Suppressor macrophage (primary cell): ENCODE data around the gene CRMP1.
A peak's percentile ranks its signal among the peaks of the same experiment; 100 is the strongest.
"Not testable (repeated sequence)": the region's sequence is repeated elsewhere in the genome, so short reads cannot be mapped to it uniquely, and the experiment has no call there.

ENCODE experiments used
- DNase-seq, 4 experiments: peaks; one replicate each; pipeline ENCODE4 v3.0.0-alpha.2; 2020 to 2022

CRMP1 gene

DNA sequence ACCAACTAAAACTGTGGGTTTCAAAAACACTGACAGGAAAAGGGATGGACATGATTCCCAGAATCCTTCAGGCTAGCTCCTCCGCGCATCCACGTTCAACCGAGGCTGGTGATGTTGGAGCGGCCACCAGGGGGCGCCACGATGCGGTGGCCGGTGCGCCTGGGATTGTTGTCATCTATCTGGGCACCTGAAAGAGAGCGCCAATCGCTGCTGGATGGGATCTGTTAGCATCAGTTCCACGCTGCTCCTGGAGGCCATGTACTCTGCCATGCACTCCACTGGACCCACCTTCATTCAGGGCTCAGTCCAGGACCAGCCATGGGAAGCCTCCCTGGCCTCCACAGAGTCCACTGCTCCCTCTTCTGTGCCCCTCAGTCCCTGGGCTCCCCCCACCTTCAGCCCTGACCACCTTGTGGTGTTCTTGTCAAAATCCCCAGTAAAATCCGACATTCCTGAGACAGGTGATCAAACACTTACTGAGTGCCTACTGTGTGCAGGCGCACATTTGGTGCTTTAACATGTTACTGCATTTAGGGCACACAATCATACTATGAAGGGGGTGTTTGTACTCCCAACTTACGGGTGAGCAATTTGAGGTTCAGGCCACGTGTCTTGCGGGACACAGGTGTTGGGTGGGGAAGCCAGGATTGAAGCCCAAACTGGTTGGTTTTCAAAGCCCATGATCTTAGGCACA, 71.1 kb downstream of the CRMP1 start:
- peak in 1 of 4 experiments; percentile 22 for DNase-seq

- DNase-seq = no peak
Observed at GRCh38 chr4:5816851-5817375, 76.0 kb downstream of the CRMP1 start.

- DNase-seq = no peak
Observed at GRCh38 chr4:5816101-5816500, 76.8 kb downstream of the CRMP1 start.

- DNase-seq = no peak
Observed at GRCh38 chr4:5815641-5816040, 77.2 kb downstream of the CRMP1 start.

- no peak for DNase-seq
Observed at GRCh38 chr4:5814421-5814820, 78.5 kb downstream of the CRMP1 start.

- DNase-seq = no peak
Observed at GRCh38 chr4:5813882-5814255, 79.0 kb downstream of the CRMP1 start.

- DNase-seq = peak; percentile 73 to 88 (median 79)
Observed at GRCh38 chr4:5812506-5813229, 80.2 kb downstream of the CRMP1 start.

DNA sequence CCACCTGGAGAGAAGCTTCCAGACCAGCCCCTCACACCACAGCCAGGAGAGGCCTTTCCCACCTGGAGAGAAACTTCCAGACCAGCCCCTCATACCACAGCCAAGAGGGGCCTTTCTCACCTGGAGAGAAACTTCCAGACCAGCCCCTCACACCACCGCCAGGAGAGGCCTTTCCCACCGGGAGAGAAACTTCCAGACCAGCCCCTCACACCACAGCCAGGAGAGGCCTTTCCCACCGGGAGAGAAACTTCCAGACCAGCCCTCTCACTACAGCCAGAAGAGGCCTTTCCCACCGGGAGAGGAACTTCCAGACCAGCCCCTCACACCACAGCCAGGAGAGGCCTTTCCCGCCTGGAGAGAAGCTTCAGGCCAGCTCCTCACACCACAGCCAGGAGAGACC, 80.8 kb downstream of the CRMP1 start:
- DNase-seq = not testable (repeated sequence)

- no peak for DNase-seq
Observed at GRCh38 chr4:5810770-5811430, 82.0 kb downstream of the CRMP1 start.

DNA sequence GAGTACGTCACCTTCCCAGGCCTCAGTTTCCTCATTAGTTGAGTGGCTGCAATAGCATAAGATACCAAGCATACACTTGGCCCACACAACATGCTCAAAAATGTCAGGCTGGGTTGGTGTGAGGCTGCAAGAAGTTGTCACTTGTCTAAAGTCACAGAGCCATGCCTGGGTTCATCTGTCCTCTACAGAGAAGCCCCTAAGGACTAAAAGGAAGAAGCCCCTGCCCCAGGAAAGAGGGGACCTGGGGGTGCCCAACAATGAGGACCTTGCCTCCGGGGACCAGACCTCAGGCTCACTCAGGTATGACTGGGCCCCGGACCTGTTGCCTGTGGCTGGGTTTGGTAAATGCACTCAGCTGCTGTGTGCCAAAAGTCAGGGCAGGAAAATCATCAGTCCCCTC, 82.7 kb downstream of the CRMP1 start:
- DNase-seq = no peak

DNA sequence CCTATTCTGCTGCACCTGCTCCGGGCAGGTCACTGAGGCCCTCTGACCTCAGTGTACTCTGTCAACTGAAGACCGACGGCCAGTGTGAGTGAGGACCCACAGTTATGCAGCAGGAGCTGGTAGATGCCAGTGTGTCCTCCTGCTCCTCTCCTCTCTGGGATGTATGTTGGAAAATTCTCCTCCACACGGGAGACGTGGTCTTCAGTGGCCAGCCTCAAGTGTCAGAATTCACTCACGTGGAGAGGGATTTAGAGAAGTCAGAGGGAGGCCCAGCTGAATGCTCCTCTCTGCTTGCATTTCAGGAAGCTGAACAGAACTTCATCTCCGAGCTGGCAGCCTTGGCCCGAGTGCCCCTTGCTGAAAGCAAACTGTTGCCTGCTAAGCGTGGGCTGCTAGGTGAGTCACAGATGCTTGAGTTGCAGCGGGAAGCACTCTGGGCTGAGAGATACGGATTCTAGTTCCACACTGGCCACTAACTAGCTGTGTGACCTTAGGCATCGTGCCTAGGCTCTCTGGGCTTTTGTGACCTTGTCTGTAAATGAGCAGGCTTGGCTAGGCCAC, 83.6 kb downstream of the CRMP1 start:
- no peak for DNase-seq

GRCh38 chr4:5808081-5808741, 84.7 kb downstream of the CRMP1 start:
- no peak for DNase-seq

- no peak for DNase-seq
Observed at GRCh38 chr4:5805270-5805669, 87.6 kb downstream of the CRMP1 start.

DNA sequence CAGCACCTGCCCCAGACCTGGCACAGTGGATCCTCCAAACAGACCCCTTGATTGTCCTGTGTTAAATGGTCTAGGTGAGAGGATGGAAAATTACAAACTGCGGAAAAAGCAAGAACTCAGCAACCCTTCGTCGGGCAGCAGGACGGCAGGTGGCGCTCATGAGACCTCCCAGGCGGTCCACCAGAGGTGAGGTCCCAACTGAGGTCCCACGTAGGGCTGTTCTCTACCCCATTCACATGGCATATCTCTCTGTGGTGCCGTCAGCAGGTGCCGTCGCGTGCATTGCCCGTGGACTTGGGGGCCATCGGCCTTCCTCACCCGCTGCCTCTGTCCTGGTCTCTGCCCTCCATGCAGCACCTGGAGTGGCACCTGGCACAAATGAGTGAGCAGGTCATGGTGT, 88.2 kb downstream of the CRMP1 start:
- no peak for DNase-seq

DNA sequence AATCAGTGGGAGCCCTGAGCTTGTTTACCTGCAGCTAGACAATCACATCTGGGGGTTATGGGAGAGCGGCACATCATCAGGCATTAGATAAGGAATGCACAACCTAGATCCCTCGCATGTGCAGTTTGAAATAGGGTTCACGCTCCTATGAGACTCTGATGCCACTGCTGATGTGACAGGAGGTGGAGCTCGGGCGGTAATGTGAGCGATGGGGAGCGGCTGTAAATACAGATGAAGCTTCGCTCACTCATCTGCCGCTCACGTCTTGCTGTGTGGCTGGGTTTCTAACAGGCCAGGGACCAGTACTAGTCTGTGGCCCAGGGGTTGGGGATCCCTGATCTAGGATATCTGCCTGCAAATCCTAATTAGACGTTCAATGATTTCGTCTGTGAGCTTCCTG, 90.3 kb downstream of the CRMP1 start:
- DNase-seq = no peak

GRCh38 chr4:5801696-5802095, 91.2 kb downstream of the CRMP1 start:
- no peak for DNase-seq

DNA sequence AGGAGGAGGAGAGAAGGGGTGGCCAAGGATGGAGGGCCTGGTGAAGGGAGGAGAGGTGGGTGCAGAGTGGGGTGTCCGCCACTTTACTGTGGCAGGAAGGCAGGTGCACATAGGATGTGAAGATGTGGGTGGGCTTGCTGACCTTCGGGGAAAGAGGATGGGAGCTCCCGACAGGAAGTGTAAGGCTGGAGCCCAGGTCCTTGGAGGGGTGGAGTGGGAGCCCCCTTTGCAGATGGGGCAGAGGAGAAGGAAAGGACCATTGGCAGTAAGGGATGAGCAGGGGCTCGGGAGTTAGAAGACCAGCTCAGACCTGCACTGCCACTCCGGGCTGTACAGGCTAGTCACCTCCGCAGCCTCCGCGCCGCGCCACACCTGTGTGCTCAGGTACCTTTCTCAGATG, 92.4 kb downstream of the CRMP1 start:
- no peak for DNase-seq

DNA sequence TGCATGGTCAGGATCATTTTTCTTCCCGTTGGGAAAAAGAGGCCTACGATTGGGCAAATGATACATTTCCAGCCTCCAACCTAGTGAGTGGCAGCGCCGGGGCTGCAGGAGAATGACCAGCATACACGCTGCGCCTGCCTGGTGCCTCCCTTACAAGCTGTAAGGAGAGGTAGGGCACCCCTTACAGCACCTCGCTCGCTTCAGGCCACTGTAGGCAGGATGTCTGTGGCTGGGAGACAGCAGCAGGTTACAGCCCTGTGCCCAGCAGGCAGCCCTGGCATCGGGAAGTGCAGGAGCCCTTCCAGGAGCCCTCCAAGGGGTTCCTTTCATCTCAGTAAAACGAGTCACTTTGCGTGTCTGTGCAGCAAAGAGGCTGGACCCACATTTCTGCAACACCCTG, 93.5 kb downstream of the CRMP1 start:
- DNase-seq = no peak

GRCh38 chr4:5798946-5799345, 93.9 kb downstream of the CRMP1 start:
- no peak for DNase-seq

- no peak for DNase-seq
Observed at GRCh38 chr4:5798462-5798861, 94.4 kb downstream of the CRMP1 start.

DNA sequence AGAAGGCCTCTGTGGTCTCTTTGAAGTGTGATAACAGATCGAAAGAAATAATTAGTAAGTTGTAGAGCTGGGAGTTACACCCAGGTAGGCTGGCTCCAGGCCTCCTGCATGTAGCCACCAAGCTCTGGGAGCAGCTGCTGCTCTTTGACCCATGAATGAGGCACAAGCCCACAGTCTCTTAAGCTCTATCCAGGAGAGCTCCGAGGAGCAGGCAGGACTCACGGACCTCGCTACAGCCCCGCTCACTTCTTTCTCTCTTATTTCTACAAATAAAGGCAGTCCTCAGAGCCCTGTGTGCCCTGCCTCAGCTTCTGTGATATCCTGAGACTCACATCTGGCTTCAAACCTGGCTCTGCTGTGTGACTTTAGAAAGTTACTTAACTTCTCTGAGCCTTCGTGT, 95.0 kb downstream of the CRMP1 start:
- no peak for DNase-seq

GRCh38 chr4:5796976-5797375, 95.9 kb downstream of the CRMP1 start:
- DNase-seq = no peak

- no peak for DNase-seq
Observed at GRCh38 chr4:5795580-5795979, 97.3 kb downstream of the CRMP1 start.
